Cardiac muscle cell (in vitro differentiated cells and primary cell): ENCODE results near the gene BTBD8. TPM values are rescaled to one million over a fixed set of nuclear protein-coding genes. Genes with fewer than 3 reads are reported as not detected.

Experiments used
- DNase-seq, 2 donors: peaks; one replicate each; pipeline versions ENCODE4 v3.0.0 to v3.0.0-alpha.2; 2010 to 2017; ENCODE audit warnings: low read depth in 1 of 2, low spot score in 1 of 2
- H3K27ac ChIP-seq: fragments of 200-600 bp; sonication (generic); 2 replicates; pipeline ENCODE4 v1.5.1; 2016
- H3K27me3 ChIP-seq: fragments of 200-600 bp; sonication (generic); 2 replicates; pipeline ENCODE4 v1.6.0; 2016; ENCODE audit warnings: control low read depth
- H3K36me3 ChIP-seq: fragments of 200-600 bp; sonication (generic); 2 replicates; pipeline ENCODE4 v1.5.1; 2016; ENCODE audit warnings: control low read depth
- H3K4me1 ChIP-seq: fragments of 200-600 bp; sonication (generic); 2 replicates; pipeline ENCODE4 v1.8.1; 2017; ENCODE audit warnings: low read depth, mild to moderate bottlenecking, mixed run types
- H3K4me3 ChIP-seq: fragments of 200-600 bp; sonication (generic); 2 replicates; pipeline ENCODE4 v1.5.1; 2016; ENCODE audit warnings: mild to moderate bottlenecking
- H3K9me3 ChIP-seq: fragments of 200-600 bp; sonication (generic); 2 replicates; pipeline ENCODE4 v1.5.1; 2017; ENCODE audit warnings: low read depth, mild to moderate bottlenecking, control low read depth
- CTCF ChIP-seq: IDR thresholded peaks from 2 replicates; pipeline ENCODE4 v1.5.1; 2012; ENCODE audit warnings: low read depth, mild to moderate bottlenecking, low read length
- polyA plus RNA-seq: library from polyadenylated mRNA; unstranded; fragments of >200 nt; fragmentation: Nextera tagmentation; extraction: Ambion mirVana; gene quantifications from 2 replicates; pipeline ENCODE4 v1.2.1, GENCODE V29; 2016
- total RNA-seq: library from RNA; depleted of rRNA; stranded (reverse); fragments of >200 nt; gene quantifications from 2 replicates; pipeline ENCODE4 v1.2.3, GENCODE V29; 2016

Gene BTBD8
- total and polyA plus RNA-seq, 2 experiments from 2014 or later, result 3.1 to 6.6 TPM

GRCh38 chr1:92154934-92155333 is 74.8 kb downstream of the BTBD8 start:
- Histone ChIP-seq H3K9me3 (no peaks in the 10 kb centered on the region), H3K27me3 (no peaks in the 10 kb centered on the region), H3K4me3 (no peak overlapping the region), H3K4me1 (no peaks in the 10 kb centered on the region), H3K27ac (no peak overlapping the region), H3K36me3 (no peaks in the 10 kb centered on the region)
- no peak for TF ChIP-seq CTCF
- no peak for DNase-seq

- no peak for DNase-seq
- Histone ChIP-seq H3K9me3 (no peaks in the 10 kb centered on the region), H3K4me1 (no peaks in the 10 kb centered on the region), H3K36me3 (no peaks in the 10 kb centered on the region), H3K27ac (no peak overlapping the region), H3K27me3 (no peaks in the 10 kb centered on the region), H3K4me3 (no peak overlapping the region)
- TF ChIP-seq CTCF, result no peak
These were observed 79.4 kb downstream of the BTBD8 start for GRCh38 chr1:92159593-92159992.

- Histone ChIP-seq H3K4me3 (no peak overlapping the region), H3K36me3 (no peaks in the 10 kb centered on the region), H3K27ac (no peak overlapping the region), H3K9me3 (no peaks in the 10 kb centered on the region), H3K27me3 (no peaks in the 10 kb centered on the region), H3K4me1 (no peaks in the 10 kb centered on the region)
- no peak for DNase-seq
- no peak for TF ChIP-seq CTCF
These were observed 85.2 kb downstream of the BTBD8 start for GRCh38 chr1:92165389-92165788.

- no peaks in the 10 kb centered on the region for H3K36me3 ChIP-seq
These were observed 87.0 kb downstream of the BTBD8 start for GRCh38 chr1:92167151-92167550.

GRCh38 chr1:92168657-92169056 is 88.5 kb downstream of the BTBD8 start:
- Histone ChIP-seq H3K4me1 (no peaks in the 10 kb centered on the region), H3K36me3 (no peaks in the 10 kb centered on the region), H3K27me3 (no peaks in the 10 kb centered on the region), H3K27ac (no peak overlapping the region), H3K9me3 (no peaks in the 10 kb centered on the region), H3K4me3 (no peak overlapping the region)
- no peak for DNase-seq
- no peak for TF ChIP-seq CTCF

More at GRCh38 chr1:92167151-92167550, 87.0 kb downstream of the BTBD8 start:
- DNase-seq, result no peak
- Histone ChIP-seq H3K4me1 (no peaks in the 10 kb centered on the region), H3K9me3 (no peaks in the 10 kb centered on the region), H3K27ac (no peak overlapping the region), H3K27me3 (no peaks in the 10 kb centered on the region), H3K4me3 (no peak overlapping the region)
- TF ChIP-seq CTCF, result no peak
